Middle frontal gyrus (tissue), 1 donor: ENCODE results near the gene MYOZ3.

Experiments used
- DNase-seq: peaks from one replicate; pipeline ENCODE4 v3.0.0-alpha.2; 2015; ENCODE audit warnings: low spot score; ENCODE audit errors: extremely low spot score

Gene MYOZ3

DNA sequence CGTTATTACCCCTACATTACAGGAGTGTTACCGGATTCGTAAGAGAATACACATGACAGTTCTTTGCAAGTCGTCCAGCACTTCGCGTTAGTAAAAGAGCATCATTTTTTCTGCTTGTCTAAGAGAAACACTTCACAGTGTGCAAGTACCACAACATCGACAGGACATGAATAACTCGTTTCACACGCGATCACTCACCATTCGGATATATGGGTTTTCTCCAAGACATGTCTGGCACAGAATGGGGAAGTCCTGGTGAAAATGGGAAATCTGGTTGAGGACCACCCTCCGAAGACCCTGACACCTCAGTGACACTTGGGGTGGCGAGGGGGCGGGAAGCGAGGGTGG is 39.2 kb downstream of the MYOZ3 start:
- DNase-seq: no peak

DNA sequence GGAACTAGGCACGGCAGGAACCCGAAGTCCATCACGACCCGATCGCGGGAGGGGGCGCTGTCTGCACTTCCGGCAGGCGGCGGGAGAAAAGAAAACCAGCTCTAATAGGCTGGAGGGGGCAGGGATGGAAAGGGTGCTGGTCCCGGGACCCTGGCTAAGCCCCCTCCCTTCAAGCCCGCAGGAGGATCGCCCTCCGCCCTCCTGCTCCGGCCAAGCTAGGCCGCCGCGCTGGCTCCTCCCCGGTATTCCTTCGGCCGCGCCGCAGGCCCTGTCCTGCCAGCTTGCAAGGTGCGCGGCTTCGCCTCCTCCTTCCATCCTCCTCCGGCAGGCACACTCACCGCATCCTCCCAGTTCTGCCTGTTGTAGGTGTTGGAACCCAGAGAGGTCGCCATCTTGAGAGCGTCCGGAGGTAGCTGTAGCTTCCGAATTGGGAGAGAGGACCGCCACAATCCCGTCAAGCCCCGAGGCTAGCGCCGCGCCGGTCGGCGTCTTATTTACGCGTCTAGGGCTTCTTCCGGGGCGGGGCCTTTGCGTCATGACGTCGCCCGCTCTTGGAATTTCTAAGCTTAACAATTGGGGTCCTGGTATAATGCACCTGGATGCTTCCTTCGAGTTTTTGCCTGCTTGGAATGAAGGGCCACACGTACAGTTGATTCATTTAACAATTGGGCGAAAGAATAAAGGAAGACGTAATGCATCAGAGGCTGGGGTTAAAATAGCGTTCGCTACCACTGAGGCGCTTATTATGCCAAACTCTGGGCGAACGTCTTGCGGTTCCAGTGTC is 39.7 kb downstream of the MYOZ3 start, which contains the start of gene RBM22:
Gene RBM22 (minus strand): TSS at position 469 of the 784 bp plus-strand sequence. CDS start 77 bp downstream, at position 392.
- DNase-seq: peak; percentile 77

- no peak for DNase-seq
Measured at GRCh38 chr5:150703762-150704161, 42.7 kb downstream of the MYOZ3 start.

GRCh38 chr5:150706776-150707390 is 45.8 kb downstream of the MYOZ3 start:
- DNase-seq: no peak

- no peak for DNase-seq
Measured at GRCh38 chr5:150710165-150710564, 49.1 kb downstream of the MYOZ3 start.

DNA sequence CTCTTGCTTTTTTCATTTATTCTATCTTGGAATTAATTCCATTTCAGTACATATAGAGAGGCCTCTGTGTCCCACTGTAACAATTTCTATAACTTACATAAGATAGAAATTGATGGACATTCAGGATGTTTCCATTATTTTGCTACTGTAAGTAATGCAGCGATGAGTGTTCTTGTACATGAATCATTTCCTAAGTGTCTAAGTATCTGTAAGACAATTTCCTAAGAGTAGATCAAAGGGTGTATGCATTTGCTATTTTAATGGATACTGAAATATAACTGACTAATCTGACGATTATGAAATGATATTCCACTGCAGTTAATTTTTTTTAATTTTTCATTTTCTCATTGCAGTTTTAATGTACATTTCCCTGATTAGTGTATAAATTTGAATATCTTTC is 62.8 kb downstream of the MYOZ3 start:
- no peak for DNase-seq
